ENCODE measurements around the gene ELAPOR2.

ELAPOR2 gene

GRCh38 chr7:87016606-87017005, 42.8 kb downstream of the ELAPOR2 start:
- Histone ChIP-seq H3K27me3 (no peaks in the 10 kb centered on the region), H3K9me3 (no peaks in the 10 kb centered on the region), H3K36me3 (no peaks in the 10 kb centered on the region), H3K4me1 (no peaks in the 10 kb centered on the region), H3K27ac (no peak overlapping the region), H3K4me3 (no peak overlapping the region)
- intact Hi-C loops (cut with DNase I; ENCODE audit: low total_unique reads): no loop called here
- no peak for TF ChIP-seq CTCF (IDR thresholded peaks at IDR 0.05)
- no peak for DNase-seq

- no peak overlapping the region for H3K27ac ChIP-seq
- H3K9me3 ChIP-seq: no peaks in the 10 kb centered on the region
- no peak for DNase-seq
- TF ChIP-seq CTCF (IDR thresholded peaks at IDR 0.05): no peak
- no peaks in the 10 kb centered on the region for H3K36me3 ChIP-seq
- intact Hi-C loops (cut with DNase I; ENCODE audit: low total_unique reads): no loop called here
- H3K4me1 ChIP-seq: no peaks in the 10 kb centered on the region
- no peak overlapping the region for H3K4me3 ChIP-seq
- no peaks in the 10 kb centered on the region for H3K27me3 ChIP-seq
Observed at GRCh38 chr7:87013840-87014190, 45.6 kb downstream of the ELAPOR2 start.

GRCh38 chr7:87013136-87013839, 46.2 kb downstream of the ELAPOR2 start:
- Histone ChIP-seq H3K27ac (no peak overlapping the region), H3K27me3 (no peaks in the 10 kb centered on the region), H3K9me3 (no peaks in the 10 kb centered on the region), H3K4me1 (no peaks in the 10 kb centered on the region), H3K36me3 (no peaks in the 10 kb centered on the region), H3K4me3 (no peak overlapping the region)
- intact Hi-C loops (cut with DNase I; ENCODE audit: low total_unique reads): no loop called here
- TF ChIP-seq CTCF (IDR thresholded peaks at IDR 0.05): no peak
- DNase-seq: no peak
